Cardiac fibroblast (primary cell): Measurements from ENCODE around the gene MICAL1.

Source experiments
- DNase-seq, 2 donors: peaks; one replicate each; pipeline versions ENCODE4 v3.0.0 to v3.0.0-alpha.2; 2010; ENCODE audit warnings: low read depth in 2 of 2
- H3K4me3 ChIP-seq, 2 donors: replicated peaks in 1 of 2; 1 replicate in 1 of 2; 2 replicates in 1 of 2; pipeline ENCODE4 v1.5.1; 2011; ENCODE audit warnings: low read depth in 2 of 2, low read length in 2 of 2, mild to moderate bottlenecking in 2 of 2, moderate library complexity in 1 of 2
- CTCF ChIP-seq: IDR thresholded peaks from one replicate; pipeline ENCODE4 v1.5.1; 2011; ENCODE audit warnings: low read depth, mild to moderate bottlenecking, low read length, inconsistent platforms

MICAL1 gene

GRCh38 chr6:109434456-109434855 is 21.1 kb downstream of the MICAL1 start:
- no peak overlapping the region for H3K4me3 ChIP-seq
- DNase-seq = peak in 1 of 2 donors; percentile 55
- TF ChIP-seq CTCF = no peak

- no peak for TF ChIP-seq CTCF
- no peak for DNase-seq
Observed at GRCh38 chr6:109429496-109429895, 26.1 kb downstream of the MICAL1 start.

GRCh38 chr6:109428889-109429477 is 26.6 kb downstream of the MICAL1 start:
- H3K4me3 ChIP-seq = no peak overlapping the region
- TF ChIP-seq CTCF = no peak
- DNase-seq = peak; percentile 50 to 90

More at GRCh38 chr6:109429496-109429895, 26.1 kb downstream of the MICAL1 start:
- H3K4me3 ChIP-seq = no peak overlapping the region

- H3K4me3 ChIP-seq = no peak overlapping the region
- no peak for DNase-seq
- no peak for TF ChIP-seq CTCF
Observed at GRCh38 chr6:109424946-109425345, 30.6 kb downstream of the MICAL1 start.

GRCh38 chr6:109421184-109421583 is 34.4 kb downstream of the MICAL1 start:
- no peak overlapping the region for H3K4me3 ChIP-seq
- TF ChIP-seq CTCF = no peak
- DNase-seq = no peak

- no peak for DNase-seq
- TF ChIP-seq CTCF = no peak
- no peak overlapping the region for H3K4me3 ChIP-seq
Observed at GRCh38 chr6:109420751-109421150, 34.8 kb downstream of the MICAL1 start.

GRCh38 chr6:109417646-109418045 is 37.9 kb downstream of the MICAL1 start:
- no peak for TF ChIP-seq CTCF
- no peak for DNase-seq
- H3K4me3 ChIP-seq = no peak overlapping the region
